Frontal cortex (tissue), 4 donors: ENCODE measurements around the gene AMOTL2. TPM values are rescaled to one million over a fixed set of nuclear protein-coding genes. Genes with fewer than 3 reads are reported as not detected.

ENCODE experiments used
- DNase-seq, 2 donors: peaks; one replicate each; pipeline ENCODE4 v3.0.0; 2012; ENCODE audit warnings: low spot score in 2 of 2
- FAIRE-seq: peaks from 2 replicates; lab custom pipeline; 2012; peaks lifted over from hg19 to GRCh38; lab: Jason Lieb, UNC
- total RNA-seq: library from RNA; depleted of rRNA; stranded (reverse); fragments of >200 nt; gene quantifications from one replicate; pipeline ENCODE4 v1.2.3, GENCODE V29; 2014
- donor health status: control.
- donor health status: control.
- donor health status: control.

The AMOTL2 gene
- total RNA-seq, 1 donor from 2014 or later = 62.0 TPM

- FAIRE-seq (no peak), DNase-seq (no peak)
Measured at GRCh38 chr3:134367869-134368750, 6.1 kb downstream of the AMOTL2 start.

- FAIRE-seq = peak; percentile 95
- DNase-seq = peak; percentile 70 to 84
Measured at GRCh38 chr3:134366928-134367811, 7.1 kb downstream of the AMOTL2 start.

- DNase-seq (no peak), FAIRE-seq (no peak)
Measured at GRCh38 chr3:134366221-134366927, 7.9 kb downstream of the AMOTL2 start.

- no peak for FAIRE-seq
- no peak for DNase-seq
Measured at GRCh38 chr3:134365766-134366065, 8.5 kb downstream of the AMOTL2 start.

- FAIRE-seq = no peak
- DNase-seq = no peak
Measured at GRCh38 chr3:134364936-134365765, 9.1 kb downstream of the AMOTL2 start.

GRCh38 chr3:134364061-134364935 is 9.9 kb downstream of the AMOTL2 start:
- no peak for FAIRE-seq
- peak; percentile 81 to 87 for DNase-seq

- FAIRE-seq (no peak), DNase-seq (no peak)
Measured at GRCh38 chr3:134363381-134363755, 10.9 kb downstream of the AMOTL2 start.

- FAIRE-seq = no peak
- DNase-seq = no peak
Measured at GRCh38 chr3:134362670-134363380, 11.4 kb downstream of the AMOTL2 start.

GRCh38 chr3:134362221-134362620 is 12.0 kb downstream of the AMOTL2 start:
- DNase-seq (no peak), FAIRE-seq (no peak)

- FAIRE-seq (no peak), DNase-seq (no peak)
Measured at GRCh38 chr3:134361162-134361835, 12.9 kb downstream of the AMOTL2 start.

- no peak for DNase-seq
- no peak for FAIRE-seq
Measured at GRCh38 chr3:134360046-134360445, 14.2 kb downstream of the AMOTL2 start.

GRCh38 chr3:134359121-134360010 is 14.9 kb downstream of the AMOTL2 start:
- no peak for FAIRE-seq
- no peak for DNase-seq

GRCh38 chr3:134357914-134358811 is 16.1 kb downstream of the AMOTL2 start:
- FAIRE-seq (no peak), DNase-seq (no peak)

- DNase-seq (no peak), FAIRE-seq (no peak)
Measured at GRCh38 chr3:134357261-134357913, 16.9 kb downstream of the AMOTL2 start.
